ENCODE measurements around the gene KBTBD7.
"Not testable (repeated sequence)": the region's sequence is repeated elsewhere in the genome, so short reads cannot be mapped to it uniquely, and the experiment has no call there.

Gene KBTBD7

DNA sequence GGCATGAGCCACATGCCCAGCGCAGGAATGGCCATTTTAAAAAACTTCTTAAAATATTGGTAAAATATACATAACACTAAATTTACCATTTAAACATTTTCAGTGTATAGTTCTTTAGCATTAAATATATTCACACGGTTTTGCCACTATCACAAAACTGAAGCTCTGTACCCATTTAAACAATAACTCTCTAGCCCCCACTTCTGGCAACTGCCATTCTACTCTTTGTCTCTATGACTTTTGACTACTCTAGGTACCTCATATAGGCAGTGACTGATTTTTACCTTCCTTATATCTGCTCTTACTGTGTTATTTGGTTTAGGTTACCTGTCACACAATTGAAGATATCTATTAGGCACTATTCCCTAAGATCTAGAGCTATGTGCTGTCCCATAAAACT, 2.3 kb upstream of the KBTBD7 start:
- DNase-seq: no peak

- DNase-seq: no peak
Measured at GRCh38 chr13:41196011-41196410, 1.6 kb upstream of the KBTBD7 start.

DNA sequence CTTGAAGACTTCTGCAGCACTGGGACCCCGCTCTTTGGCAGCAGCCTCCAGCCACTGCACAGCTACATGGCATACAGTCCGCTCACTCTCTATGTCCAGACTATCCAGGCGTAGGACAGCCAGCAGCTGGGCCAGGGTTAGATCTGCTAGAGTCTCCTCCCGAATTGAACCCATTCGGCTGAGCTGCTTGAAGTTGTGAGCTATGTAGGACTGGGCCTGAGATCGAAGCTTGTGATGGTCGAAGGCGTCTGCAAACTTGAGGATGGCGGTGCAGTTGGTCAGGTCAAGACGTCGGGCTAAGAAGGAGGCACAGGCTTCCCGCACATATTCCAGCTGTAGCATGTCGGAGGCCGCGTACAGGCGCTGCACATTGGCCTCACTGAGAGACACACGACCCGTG, 900 bp downstream of the KBTBD7 start:
- no peak for DNase-seq

- DNase-seq: no peak
Measured at GRCh38 chr13:41188584-41188983, 5.8 kb downstream of the KBTBD7 start.

DNA sequence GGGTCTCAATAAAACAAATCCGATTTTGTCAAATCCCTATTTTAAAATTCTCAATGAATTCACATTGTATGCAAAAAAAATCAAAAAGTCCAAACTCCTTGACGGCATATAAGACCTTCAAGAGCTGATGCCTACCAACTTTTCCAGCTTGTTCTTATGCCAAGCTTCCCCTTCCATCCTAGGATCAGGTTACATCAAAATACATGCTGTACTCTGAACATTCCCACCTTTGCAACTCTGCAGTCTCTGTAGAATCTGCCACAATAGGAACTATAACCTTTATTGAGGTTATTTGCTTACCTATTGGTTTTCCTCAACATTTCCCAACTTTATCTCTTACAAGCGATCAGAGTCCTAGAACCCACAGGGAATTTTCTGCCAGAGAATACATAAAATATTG, 7.9 kb downstream of the KBTBD7 start:
- no peak for DNase-seq

DNA sequence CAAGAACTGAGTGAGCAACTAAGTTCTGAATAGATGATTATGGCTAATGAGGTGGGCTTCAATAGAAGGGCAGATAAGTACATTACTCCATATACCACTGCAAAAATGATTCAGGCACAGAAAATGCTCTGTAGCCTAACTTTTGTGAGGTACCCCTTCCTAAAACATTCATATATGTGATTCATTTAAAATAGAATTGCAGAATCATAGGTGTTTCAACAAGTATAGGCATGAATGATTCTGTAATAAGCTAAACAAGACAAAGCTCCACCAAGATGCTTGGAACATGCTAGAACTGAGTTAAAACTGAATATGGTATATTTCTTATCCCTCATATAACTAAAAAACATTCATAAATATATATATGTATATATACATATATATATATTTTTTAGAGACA, 12.1 kb downstream of the KBTBD7 start:
- no peak for DNase-seq

DNA sequence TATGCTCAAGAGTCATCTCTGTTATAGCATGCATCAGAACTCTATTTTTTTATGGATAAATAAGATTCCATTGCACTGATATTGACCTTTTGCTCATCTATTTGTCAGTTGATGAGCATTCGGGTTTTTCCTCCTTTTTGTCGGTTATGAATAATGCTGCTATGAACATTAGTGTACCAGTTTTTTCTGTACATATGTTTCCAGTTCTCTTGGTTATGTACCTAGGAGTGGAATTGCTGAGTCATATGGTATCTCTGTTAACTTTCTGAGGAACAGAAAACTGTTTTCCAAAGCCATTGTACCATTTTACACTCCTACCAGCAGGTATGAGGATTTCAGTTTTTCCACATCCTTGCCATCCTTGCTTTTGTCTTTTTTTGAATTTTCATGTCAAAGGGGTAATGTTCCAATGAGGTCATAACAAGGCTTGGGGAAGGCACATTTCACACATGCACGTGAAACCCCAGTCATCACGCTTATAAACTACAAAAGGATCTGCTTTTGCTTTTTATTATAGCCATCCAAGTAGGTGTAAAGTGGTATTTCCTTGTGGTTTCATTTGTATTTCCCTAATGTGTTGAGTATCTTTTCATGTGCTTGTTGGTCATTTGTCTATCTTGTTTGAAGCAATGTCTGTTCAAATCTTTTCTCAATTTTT, 14.6 kb downstream of the KBTBD7 start:
- no peak for DNase-seq

GRCh38 chr13:41178040-41178439, 16.3 kb downstream of the KBTBD7 start:
- DNase-seq: no peak

GRCh38 chr13:41177616-41178015, 16.8 kb downstream of the KBTBD7 start:
- DNase-seq: no peak

- not testable (repeated sequence) for DNase-seq
Measured at GRCh38 chr13:41175576-41175975, 18.8 kb downstream of the KBTBD7 start.

DNA sequence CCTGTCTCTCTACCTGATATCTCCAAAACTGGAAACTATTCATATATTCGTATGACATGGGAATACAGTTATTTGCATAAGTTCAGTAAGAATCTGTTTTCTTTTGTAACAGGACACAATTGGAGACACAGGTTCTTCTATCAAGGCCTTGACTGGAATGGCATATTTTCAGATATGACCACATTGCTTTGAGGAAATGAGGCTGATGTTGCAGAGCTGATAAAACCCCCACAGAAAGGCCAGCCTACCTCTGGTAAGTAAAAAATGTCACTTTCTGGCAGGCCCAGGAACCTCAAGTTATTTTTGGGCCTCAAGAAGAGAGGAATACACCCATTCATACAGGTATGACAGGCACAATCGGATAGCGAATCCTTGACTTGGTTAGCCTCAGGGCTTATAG, 32.2 kb downstream of the KBTBD7 start:
- DNase-seq: no peak

GRCh38 chr13:41159174-41159573, 35.2 kb downstream of the KBTBD7 start:
- no peak for DNase-seq

DNA sequence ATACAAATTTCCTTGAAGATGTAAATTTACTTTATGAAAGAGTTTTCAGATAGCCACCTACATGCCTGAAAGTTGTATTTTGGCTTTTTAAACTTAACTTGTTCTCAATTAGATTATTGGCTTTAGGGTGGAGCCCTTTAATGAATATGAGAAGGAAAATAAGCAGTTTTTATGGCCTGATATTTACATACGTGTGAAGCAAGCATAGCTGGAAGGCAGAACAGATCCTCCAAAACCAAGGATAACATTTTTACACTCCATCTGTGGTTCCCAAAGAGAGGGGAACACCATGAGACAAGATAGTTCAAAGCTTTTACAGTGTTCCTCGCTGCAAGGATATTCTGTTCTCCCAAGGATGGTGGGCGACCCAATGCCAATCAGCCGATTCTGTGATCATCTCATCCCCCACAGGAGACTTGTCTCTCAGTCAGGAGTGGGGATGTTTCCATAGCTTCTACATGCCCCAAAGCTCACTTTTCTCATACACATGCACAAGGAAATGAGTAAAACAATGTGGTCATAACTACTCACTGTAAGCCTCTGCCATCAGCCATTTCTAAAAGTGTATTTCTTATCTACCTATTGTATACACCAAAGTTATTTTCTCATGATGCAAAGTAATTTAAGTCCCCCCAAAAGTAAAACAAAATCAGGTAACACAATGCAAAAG, 37.2 kb downstream of the KBTBD7 start:
- DNase-seq: no peak

- DNase-seq: no peak
Measured at GRCh38 chr13:41156620-41157019, 37.7 kb downstream of the KBTBD7 start.

DNA sequence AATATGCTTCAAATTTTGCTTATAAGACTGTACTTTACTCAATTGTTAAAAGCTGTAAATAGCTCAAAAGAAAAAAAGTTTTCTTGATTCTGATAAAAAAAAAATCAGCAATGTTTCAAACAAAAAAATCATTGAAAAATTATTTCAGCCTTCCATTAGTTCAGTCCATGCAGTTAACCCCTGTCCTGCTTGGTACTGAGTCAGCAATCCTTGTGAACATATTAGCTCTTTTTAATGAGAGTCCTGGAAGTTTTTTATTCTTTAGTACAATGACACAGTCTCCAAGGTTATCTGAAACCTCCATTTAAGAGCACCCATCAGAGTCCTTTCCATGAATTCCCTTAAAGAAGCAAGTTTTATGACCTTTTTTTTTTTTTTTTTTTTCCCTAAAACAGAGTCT, 40.3 kb downstream of the KBTBD7 start:
- no peak for DNase-seq

GRCh38 chr13:41152005-41152404, 42.4 kb downstream of the KBTBD7 start:
- no peak for DNase-seq

DNA sequence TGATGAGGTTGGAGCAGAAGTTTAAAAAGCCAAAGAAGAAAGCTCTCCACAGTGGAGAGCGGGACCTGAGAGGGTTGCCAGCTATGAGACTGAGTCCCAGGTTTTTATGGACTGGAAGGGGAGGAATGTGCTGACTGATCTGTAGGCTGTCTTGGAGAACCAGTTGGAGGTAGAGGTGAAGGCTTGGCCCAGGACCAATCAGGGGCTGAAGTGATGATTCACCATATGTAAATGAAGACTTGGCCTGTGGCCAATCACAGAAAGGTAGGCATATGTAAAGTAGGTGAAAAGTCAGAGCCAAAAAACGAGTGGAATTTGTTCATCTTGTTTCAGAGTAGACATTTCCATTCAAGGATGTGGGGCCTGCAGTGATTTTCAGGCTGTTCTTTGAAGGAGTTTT, 44.3 kb downstream of the KBTBD7 start:
- DNase-seq: no peak

- DNase-seq: no peak
Measured at GRCh38 chr13:41148419-41149283, 45.7 kb downstream of the KBTBD7 start.

DNA sequence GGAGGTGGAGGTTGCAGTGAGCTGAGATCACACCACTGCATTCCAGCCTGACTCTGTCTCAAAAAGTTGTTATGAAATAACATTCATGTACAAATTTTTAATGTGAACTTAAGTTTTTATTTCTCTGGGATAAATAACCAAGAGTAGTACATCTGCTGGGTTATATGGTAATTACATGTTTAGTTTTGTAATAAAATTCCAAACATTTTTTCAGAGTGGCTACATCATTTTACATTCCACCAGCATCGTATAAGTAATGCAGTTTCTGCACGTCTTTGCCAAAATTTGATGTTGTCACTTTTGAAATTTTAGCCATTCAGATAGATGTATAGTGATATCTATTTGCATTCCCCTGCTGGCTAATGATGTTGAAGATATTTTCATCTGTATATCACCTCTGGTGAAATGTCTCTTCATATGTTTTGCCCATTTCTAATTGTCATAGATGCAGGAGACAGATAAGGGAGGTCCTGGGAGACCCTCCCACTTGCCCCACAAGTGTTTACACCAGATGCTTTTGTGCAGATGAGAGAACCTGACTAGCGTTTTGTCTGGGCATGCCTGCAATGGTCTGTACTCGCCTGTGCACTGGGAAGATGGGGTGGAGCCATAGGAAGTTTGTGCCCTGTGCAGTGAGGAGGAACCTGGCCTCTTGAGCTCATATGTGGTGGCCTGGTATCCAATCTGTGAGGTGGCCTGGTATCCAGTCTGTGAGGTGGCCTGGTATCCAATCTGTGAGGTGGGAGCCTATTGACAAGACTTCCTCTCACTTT, 49.0 kb downstream of the KBTBD7 start:
- DNase-seq: no peak

- no peak for DNase-seq
Measured at GRCh38 chr13:41144576-41144975, 49.8 kb downstream of the KBTBD7 start.
